Activated CD4-positive, alpha-beta T cell treated with anti-CD3 and anti-CD28 coated beads, Interleukin-2, amount 50 U/mL, for 16 hours (primary cell): Measurements from ENCODE around the gene FASTK.

Experiments used
- DNase-seq: peaks from one replicate; pipeline ENCODE4 v3.0.0-alpha.2; 2020

Gene FASTK

GRCh38 chr7:151062399-151063211 is 18.0 kb downstream of the FASTK start:
- DNase-seq, result no peak

GRCh38 chr7:151062111-151062398 is 18.6 kb downstream of the FASTK start:
- no peak for DNase-seq

- DNase-seq, result no peak
These were observed 19.1 kb downstream of the FASTK start for GRCh38 chr7:151061213-151062110.

DNA sequence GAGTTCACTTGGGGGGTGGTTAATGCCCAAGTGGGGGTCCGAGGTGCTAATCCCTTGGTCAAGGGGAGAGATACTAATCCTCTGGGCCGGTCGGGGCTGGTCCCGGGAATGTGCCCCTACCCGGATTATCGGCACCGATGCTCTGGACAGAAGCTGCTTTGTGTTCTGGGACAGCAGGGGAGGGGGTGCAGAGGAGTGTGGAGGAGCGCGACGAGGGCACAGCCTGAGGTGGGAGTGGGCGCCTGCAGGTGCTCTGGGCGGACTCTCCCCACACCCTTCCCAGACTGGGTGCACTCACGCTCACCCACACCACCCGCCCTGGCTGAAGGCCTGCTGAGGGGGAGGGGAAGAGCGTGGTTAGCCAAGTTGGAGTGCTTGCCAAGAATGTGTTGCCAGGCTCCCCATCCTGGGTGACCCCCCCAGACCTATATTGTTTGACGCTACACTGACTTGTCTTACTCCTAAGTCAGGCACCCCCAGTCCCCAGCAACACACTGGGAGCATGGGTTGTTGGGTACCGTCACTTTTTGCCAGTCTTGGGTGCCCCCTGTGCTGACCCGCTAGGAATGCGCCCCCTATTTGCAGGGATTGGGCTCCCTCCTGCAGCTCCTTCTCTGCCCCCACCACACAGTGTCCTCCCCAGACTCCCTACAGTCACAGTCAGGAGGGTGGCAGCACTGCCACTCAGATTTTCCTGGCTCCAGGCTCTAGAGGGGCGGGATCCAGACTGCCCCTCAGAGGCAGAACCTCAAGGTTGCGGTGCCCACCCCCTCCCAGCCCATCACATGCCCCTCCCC is 20.0 kb downstream of the FASTK start:
- peak; percentile 22 for DNase-seq

DNA sequence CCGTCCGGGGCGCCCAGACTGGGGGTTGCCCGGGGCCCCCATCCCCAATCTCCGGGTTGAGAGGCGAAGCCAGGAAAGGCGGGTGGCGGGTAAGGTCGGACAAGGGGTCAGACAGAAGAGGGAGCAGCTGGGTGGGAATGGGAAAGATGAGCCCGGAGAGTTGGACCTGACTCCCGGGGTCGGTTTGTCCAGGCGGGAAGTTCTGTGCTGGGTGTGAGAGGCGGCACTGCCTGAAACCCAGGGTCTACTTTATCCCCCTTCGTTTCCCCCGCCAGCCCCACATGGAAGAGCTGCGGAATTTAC is 20.5 kb downstream of the FASTK start:
- DNase-seq, result no peak

DNA sequence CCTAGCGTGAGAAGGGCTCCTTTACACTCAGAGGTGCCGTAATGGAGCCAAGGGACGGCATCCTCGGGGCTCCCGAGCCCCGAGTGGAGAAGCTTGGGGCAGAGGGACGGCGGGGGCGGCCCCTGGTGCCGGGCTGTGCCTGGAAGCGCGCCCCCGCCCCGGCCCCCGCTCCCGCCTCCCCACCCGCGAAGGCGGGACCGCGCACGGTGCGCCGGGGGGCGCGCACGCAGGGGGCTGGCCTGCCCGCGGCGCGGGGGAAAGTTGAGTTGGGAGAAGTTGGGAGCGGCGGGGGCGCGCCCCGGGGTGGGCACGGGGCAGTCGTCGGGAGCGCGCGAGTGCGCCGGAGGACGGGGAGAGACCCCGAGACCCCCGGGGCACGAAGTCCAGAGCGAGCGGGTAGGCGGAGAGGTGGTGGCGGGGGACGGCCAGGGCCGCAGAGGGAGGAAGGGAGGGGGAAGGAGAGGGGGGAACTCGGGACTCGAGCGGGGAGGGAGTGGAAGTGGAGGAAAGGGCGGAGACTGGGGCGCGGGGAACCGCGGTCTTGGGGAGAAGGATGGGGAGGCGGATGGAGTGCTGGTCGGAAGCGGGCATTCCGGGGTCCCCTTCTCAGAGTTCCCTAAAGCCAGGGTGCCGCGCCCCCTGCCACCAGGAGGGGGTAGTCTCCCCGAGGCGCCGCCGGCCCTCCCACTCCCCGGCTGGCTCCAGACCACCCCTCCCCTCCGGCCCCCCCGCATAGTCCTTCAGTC is 21.1 kb downstream of the FASTK start, which contains the start of gene SLC4A2:
TSS of gene SLC4A2 (plus strand) at position 223 of the 746 bp plus-strand sequence. CDS start 2,399 bp downstream, outside the sequence.
- peak; percentile 72 for DNase-seq

- DNase-seq, result no peak
These were observed 21.7 kb downstream of the FASTK start for GRCh38 chr7:151058781-151059366.

GRCh38 chr7:151057989-151058780 is 22.4 kb downstream of the FASTK start:
- DNase-seq, result peak; percentile 99

DNA sequence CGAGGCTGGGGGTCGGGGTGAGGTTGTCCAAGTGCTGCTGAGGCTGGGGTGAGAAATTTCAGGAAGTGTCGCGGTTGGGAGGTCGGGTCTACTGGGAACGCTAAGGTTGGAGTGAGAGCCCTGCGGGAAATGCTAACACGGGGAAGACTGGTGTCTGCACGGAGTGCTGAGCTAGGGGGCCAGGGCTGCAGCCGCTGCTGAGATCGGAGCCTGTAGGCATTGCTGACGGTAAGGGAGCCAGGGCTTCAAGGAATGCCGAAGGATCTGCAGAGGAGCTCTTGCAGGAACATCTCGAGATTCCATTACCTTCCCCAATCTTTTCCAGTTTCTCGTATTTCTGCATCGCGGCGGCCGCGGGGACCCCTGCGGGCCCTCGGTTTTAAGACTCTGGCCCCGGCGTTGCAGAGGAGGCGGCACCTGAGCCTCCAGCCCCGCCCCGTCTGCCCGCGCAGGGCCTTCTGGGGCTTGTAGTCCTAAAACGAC is 23.1 kb downstream of the FASTK start, which contains the start of gene CDK5:
TSS of gene CDK5 (minus strand) at position 392 of the 483 bp plus-strand sequence. CDS start at position 343, 49 bp downstream.
- DNase-seq, result no peak

- DNase-seq, result no peak
These were observed 23.7 kb downstream of the FASTK start for GRCh38 chr7:151056666-151057505.

DNA sequence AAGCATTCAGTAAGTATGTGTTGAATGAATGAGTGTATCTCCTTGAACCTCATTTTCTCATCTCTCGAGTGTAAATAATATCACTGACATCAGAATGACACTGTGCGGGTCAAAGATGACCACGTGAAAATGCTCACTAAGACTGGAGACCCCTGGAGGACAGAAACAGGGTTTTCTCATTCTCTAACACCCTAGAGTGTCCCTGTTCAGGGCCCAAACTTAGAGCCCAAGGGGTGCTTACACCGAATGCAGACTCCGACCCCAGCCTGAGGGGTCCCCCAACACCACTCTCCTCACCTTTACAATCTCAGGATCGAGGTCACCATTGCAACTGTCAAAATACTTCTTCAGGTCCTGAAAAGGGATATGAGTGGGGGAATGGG is 24.3 kb downstream of the FASTK start:
- DNase-seq, result no peak

DNA sequence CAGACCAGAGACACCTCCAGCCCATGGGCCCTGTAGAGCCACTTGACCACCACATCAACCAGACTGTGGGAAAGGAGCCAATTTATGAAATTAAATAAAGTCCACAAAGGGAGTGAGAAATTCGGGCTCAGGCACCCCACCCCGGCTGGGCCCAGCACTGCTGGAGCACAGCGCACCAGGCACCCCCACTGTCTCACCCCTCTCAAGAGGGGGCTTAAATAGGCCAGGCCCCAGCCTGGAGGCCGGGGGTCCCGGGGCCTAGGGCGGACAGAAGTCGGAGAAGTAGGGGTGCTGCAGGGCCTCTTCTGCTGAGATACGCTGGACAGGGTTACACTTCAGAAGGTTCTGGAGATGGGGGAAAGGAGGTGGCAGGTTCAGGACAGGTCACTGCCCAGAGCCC is 26.9 kb downstream of the FASTK start:
- no peak for DNase-seq

DNA sequence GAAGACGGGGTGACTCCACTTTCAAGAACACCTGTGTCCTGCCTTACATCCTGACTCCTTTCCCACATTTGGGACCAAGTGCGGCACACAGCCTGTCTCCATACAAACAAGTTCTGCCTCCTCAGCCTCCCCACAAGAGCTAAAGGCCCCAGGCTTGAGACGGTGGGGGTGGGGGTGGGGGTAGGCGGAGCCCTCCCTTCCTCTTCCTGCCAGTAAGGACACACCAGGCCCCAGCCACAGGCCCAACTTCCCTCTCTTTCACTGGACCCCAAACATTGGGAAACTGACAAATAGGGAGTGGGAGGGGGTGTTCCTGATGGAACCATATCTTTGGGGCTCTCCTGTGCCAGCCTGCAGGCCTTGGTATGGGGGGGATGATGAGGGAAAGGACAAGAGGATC is 27.5 kb downstream of the FASTK start:
- no peak for DNase-seq

- peak; percentile 48 for DNase-seq
These were observed 29.5 kb downstream of the FASTK start for GRCh38 chr7:151051108-151051507.

DNA sequence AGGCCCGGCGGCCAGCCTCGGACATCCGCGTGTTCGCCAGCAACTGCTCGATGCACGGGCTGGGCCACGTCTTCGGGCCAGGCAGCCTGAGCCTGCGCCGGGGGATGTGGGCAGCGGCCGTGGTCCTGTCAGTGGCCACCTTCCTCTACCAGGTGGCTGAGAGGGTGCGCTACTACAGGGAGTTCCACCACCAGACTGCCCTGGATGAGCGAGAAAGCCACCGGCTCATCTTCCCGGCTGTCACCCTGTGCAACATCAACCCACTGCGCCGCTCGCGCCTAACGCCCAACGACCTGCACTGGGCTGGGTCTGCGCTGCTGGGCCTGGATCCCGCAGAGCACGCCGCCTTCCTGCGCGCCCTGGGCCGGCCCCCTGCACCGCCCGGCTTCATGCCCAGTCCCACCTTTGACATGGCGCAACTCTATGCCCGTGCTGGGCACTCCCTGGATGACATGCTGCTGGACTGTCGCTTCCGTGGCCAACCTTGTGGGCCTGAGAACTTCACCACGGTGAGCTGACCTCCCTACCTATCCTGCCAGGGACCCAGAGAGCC is 31.6 kb downstream of the FASTK start:
- DNase-seq, result no peak

GRCh38 chr7:151047976-151048815 is 32.4 kb downstream of the FASTK start, which contains the start of gene ASIC3:
Gene ASIC3 (plus strand): TSS chr7:151048531. CDS start chr7:151048886, 355 bp downstream.
- no peak for DNase-seq

DNA sequence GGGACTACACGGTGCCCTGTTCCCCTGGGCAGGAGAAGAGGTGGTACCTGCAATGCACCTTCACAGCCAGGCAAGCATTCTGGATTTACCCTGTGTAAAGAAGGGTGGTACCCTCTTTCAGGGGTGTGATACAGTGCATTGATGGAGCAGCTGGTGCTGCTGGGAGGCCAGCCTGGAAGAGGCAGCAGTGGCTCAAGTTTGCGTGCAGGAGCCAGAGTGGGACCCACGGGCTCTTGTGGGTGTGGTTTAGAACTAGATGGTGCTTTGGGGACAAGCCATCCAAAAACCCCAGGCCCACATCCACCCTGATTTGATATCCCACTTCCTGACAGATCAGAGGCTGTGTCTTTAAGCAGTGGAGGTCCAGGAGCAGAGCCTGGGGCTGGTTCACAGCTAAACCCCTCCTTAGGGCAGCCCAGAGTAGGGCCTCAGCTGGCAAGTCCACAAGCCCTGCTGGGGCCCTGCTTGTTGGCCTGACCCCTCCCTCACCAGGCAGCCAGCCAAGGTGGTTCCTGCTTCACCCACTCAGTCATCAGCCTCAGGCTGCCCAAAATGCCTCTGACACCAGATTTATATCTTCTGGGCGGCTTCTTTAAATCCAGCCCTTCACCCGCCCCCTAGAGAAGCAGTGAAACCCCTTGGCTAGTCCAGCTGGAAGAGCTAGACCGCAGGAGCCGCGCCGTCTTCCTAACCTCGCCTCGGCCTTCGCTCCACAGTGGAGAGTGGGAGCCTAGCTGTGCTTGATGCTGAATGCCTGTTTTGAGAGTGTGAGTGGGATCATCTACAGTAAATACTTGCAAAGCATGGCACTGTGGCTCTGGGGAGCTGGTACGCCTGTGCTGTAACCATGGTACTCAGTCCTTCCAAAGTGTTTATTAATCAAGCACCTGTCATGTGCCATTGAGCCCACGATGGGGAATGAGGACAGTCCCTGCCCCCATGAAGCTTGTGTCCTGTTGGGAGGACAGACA is 33.7 kb downstream of the FASTK start:
- no peak for DNase-seq
